HCT116 (cell line): ENCODE results near the gene FBLN7. TPM values are rescaled to one million over a fixed set of nuclear protein-coding genes. Genes with fewer than 3 reads are reported as not detected.

Source experiments
- ATAC-seq: fragments of 200-7000 bp; cut with Tn5 transposase; 2 replicates; pipeline ENCODE4 v1.9.1; 2020; ENCODE audit warnings: mild to moderate bottlenecking, moderate library complexity
- BruUV-seq: library from RNA; stranded (reverse); fragments of 400-500 nt; replicated peaks from 2 replicates; lab custom pipeline; 2021; lab: Mats Ljungman, UMichigan
- CTCF ChIA-PET: fragments of 300-600 bp; sonication (Branson Sonifier 250); formaldehyde crosslinking; loops from one replicate; lab custom pipeline; 2021; ENCODE audit warnings: antibody characterized with exemption; lab: Charles Lee
- POLR2A ChIA-PET: fragments of 300-600, 350-600 bp; sonication (Branson Sonifier 250); formaldehyde crosslinking; loops from one replicate; lab custom pipeline; 2021; ENCODE audit warnings: antibody characterized with exemption; lab: Charles Lee
- RAD21 ChIA-PET, 2 experiments: fragments of 300-600 bp; sonication (Branson Sonifier 250); formaldehyde crosslinking; loops; one replicate each; lab custom pipeline; 2023; ENCODE audit warnings: low total read pairs in 2 of 2; ENCODE audit not compliant: uncharacterized antibody in 2 of 2, unreplicated experiment in 2 of 2, low non-redundant PET in 1 of 2; lab: Charles Lee
- DNase-seq: peaks from one replicate; pipeline ENCODE4 v3.0.0-alpha.2; 2010; ENCODE audit warnings: low read depth, low spot score
- H2AFZ ChIP-seq: fragments of 200-600 bp; shearing (Covaris generic), sonication (generic); 2 replicates; pipeline ENCODE4 v1.6.1; 2017; ENCODE audit warnings: low read depth, mixed run types, mixed read lengths, antibody characterized with exemption, low read length; ENCODE audit not compliant: poor library complexity, severe bottlenecking
- H3K27ac ChIP-seq: 2 replicates; pipeline ENCODE4 v1.5.1; 2012; ENCODE audit warnings: low read depth, low read length
- H3K27me3 ChIP-seq: fragments of 200-600 bp; sonication (generic); 2 replicates; pipeline ENCODE4 v1.6.1; 2016; ENCODE audit warnings: mixed run types, low read length, mixed read lengths; ENCODE audit not compliant: insufficient read depth
- H3K36me3 ChIP-seq, 2 experiments: fragments of 200-500 bp in 1 of 2; fragments of 200-600 bp in 1 of 2; sonication (Bioruptor generic) in 1 of 2; sonication (generic) in 1 of 2; 2 replicates each; pipeline versions ENCODE4 v1.5.1 to v1.6.1; 2014 to 2016; ENCODE audit warnings: low read length in 2 of 2, inconsistent platforms in 1 of 2, mixed read lengths in 1 of 2, mixed run types in 1 of 2; ENCODE audit not compliant: insufficient read depth in 2 of 2, control insufficient read depth in 1 of 2
- H3K4me1 ChIP-seq, 2 experiments: fragments of 200-600 bp in 1 of 2; sonication (generic) in 1 of 2; 2 replicates each; pipeline versions ENCODE4 v1.5.1 to v1.6.1; 2012 to 2017; ENCODE audit warnings: low read length in 2 of 2, inconsistent platforms in 1 of 2, mild to moderate bottlenecking in 1 of 2, mixed read lengths in 1 of 2, mixed run types in 1 of 2, moderate library complexity in 1 of 2; ENCODE audit not compliant: insufficient read depth in 2 of 2, control insufficient read depth in 1 of 2
- H3K4me2 ChIP-seq: fragments of 200-600 bp; sonication (generic); 2 replicates; pipeline ENCODE4 v1.6.1; 2017; ENCODE audit warnings: mixed run types, low read length, mixed read lengths
- H3K4me3 ChIP-seq, 2 experiments: fragments of 200-600 bp in 1 of 2; sonication (generic) in 1 of 2; replicated peaks in 1 of 2; 2 replicates each; pipeline ENCODE4 v1.5.1; 2011 to 2016; ENCODE audit warnings: low read length in 2 of 2, control low read depth in 1 of 2, low read depth in 1 of 2, mild to moderate bottlenecking in 1 of 2, mixed read lengths in 1 of 2, mixed run types in 1 of 2
- H3K79me2 ChIP-seq: fragments of 200-600 bp; sonication (generic); 2 replicates; pipeline ENCODE4 v1.6.1; 2017; ENCODE audit warnings: mild to moderate bottlenecking, mixed run types, low read length, moderate library complexity, mixed read lengths; ENCODE audit not compliant: insufficient read depth
- H3K9ac ChIP-seq: fragments of 200-600 bp; sonication (generic); 2 replicates; pipeline ENCODE4 v1.6.1; 2016; ENCODE audit warnings: low read length, mixed read lengths
- H3K9me2 ChIP-seq: fragments of 200-600 bp; sonication (generic), shearing (Covaris generic); 2 replicates; pipeline ENCODE4 v1.6.1; 2017; ENCODE audit warnings: mixed run types, mild to moderate bottlenecking, moderate library complexity; ENCODE audit not compliant: insufficient read depth
- H3K9me3 ChIP-seq, 2 experiments: fragments of 200-500 bp in 1 of 2; fragments of 200-600 bp in 1 of 2; sonication (Bioruptor generic) in 1 of 2; sonication (generic) in 1 of 2; 2 replicates each; pipeline ENCODE4 v1.6.1; 2014 to 2017; ENCODE audit warnings: low read length in 2 of 2, mixed read lengths in 2 of 2, inconsistent platforms in 1 of 2, low read depth in 1 of 2, mild to moderate bottlenecking in 1 of 2, mixed run types in 1 of 2, moderate library complexity in 1 of 2; ENCODE audit not compliant: control insufficient read depth in 1 of 2, insufficient read depth in 1 of 2
- H4K20me1 ChIP-seq: fragments of 200-600 bp; sonication (generic), shearing (Covaris generic); 2 replicates; pipeline ENCODE4 v1.6.1; 2017; ENCODE audit warnings: mixed run types, mild to moderate bottlenecking, moderate library complexity; ENCODE audit not compliant: insufficient read depth
- ATF3 ChIP-seq: IDR thresholded peaks from 2 replicates; pipeline ENCODE4 v1.6.1; 2012
- CBX3 ChIP-seq: IDR thresholded peaks from 2 replicates; pipeline ENCODE4 v1.6.1; 2012; ENCODE audit warnings: low read depth
- CEBPB ChIP-seq: IDR thresholded peaks from 2 replicates; pipeline ENCODE4 v1.6.1; 2012; ENCODE audit warnings: low read depth
- EGR1 ChIP-seq: IDR thresholded peaks from 2 replicates; pipeline ENCODE4 v1.6.1; 2012; ENCODE audit warnings: low read depth
- ELF1 ChIP-seq: IDR thresholded peaks from 2 replicates; pipeline ENCODE4 v1.6.1; 2012; ENCODE audit warnings: low read depth, borderline replicate concordance
- EZH2 ChIP-seq: fragments of 200-600 bp; sonication (generic); IDR thresholded peaks from 2 replicates; pipeline ENCODE4 v1.6.1; 2017; ENCODE audit warnings: antibody characterized with exemption, mixed run types
- EZH2phosphoT487 ChIP-seq: fragments of 200-600 bp; IDR thresholded peaks from 2 replicates; pipeline ENCODE4 v1.6.1; 2018; ENCODE audit warnings: antibody characterized with exemption, borderline replicate concordance
- FOSL1 ChIP-seq: IDR thresholded peaks from 2 replicates; pipeline ENCODE4 v1.6.1; 2012; ENCODE audit warnings: low read depth
- POLR2A ChIP-seq: IDR thresholded peaks from 2 replicates; pipeline ENCODE4 v1.7.0; 2011; ENCODE audit warnings: borderline replicate concordance; ENCODE audit not compliant: insufficient read depth, insufficient read length; ENCODE audit errors: extremely low read depth
- RAD21 ChIP-seq: IDR thresholded peaks from 2 replicates; pipeline ENCODE4 v1.6.1; 2012; ENCODE audit warnings: low read depth, mild to moderate bottlenecking
- REST ChIP-seq: IDR thresholded peaks from 2 replicates; pipeline ENCODE4 v1.6.1; 2012; ENCODE audit warnings: low read depth
- SP1 ChIP-seq: IDR thresholded peaks from 2 replicates; pipeline ENCODE4 v1.6.1; 2012; ENCODE audit warnings: low read depth
- ZNF274 ChIP-seq: fragments of 200-500 bp; sonication (Bioruptor generic); IDR thresholded peaks from 2 replicates; pipeline ENCODE4 v1.6.1; 2014; ENCODE audit warnings: mild to moderate bottlenecking, low read depth, low read length, inconsistent platforms
- intact Hi-C: fragments of 100-400 bp; cut with micrococcal nuclease; formaldehyde crosslinking; loops from 2 replicates; pipeline ENCODE4 v1.10.0; 2022
- total RNA-seq: library from RNA; stranded (reverse); gene quantifications from one replicate; pipeline ENCODE4 v1.2.1, GENCODE V29; 2021; ENCODE audit not compliant: unreplicated experiment
- TF ChIP-seq, protein P1 (sequence below): IDR thresholded peaks from 2 replicates; pipeline ENCODE4 v1.6.1; 2012

FBLN7 gene
- total RNA-seq, 1 experiment from 2014 or later = 0.34 TPM

DNA sequence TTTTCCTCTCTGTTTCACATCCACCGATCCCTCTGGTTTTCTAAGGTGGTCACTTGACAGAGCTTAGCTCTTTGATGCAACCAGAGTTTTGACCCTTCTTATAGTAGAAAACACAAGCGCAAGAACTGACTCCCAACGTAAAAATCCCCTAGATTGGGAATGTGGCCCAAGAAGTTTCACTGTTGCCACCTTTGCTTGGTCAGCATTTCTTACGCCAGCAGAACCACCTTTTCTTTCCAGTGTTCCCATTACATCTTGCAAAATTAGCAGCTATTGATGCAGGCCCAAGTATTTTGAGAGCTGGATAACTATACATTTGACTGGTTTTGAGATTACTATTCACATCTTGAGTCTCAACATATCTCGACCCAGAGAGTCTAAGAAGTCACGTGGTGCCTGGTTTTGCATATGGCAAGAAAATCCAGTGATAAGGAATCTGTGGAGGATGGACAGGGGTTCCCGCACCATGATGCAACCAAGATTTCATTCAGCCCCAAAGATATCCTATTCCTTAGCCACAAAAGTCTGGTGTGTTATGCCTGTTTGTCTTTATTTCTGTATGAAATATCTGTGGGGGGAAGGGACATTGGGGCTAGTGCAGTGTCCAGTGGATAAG lies 37.9 kb downstream of the FBLN7 start:
- ChIA-PET POLR2A (no interaction called here), RAD21 (no interaction called here)
- H3K4me3 ChIP-seq = no peak overlapping the region

DNA sequence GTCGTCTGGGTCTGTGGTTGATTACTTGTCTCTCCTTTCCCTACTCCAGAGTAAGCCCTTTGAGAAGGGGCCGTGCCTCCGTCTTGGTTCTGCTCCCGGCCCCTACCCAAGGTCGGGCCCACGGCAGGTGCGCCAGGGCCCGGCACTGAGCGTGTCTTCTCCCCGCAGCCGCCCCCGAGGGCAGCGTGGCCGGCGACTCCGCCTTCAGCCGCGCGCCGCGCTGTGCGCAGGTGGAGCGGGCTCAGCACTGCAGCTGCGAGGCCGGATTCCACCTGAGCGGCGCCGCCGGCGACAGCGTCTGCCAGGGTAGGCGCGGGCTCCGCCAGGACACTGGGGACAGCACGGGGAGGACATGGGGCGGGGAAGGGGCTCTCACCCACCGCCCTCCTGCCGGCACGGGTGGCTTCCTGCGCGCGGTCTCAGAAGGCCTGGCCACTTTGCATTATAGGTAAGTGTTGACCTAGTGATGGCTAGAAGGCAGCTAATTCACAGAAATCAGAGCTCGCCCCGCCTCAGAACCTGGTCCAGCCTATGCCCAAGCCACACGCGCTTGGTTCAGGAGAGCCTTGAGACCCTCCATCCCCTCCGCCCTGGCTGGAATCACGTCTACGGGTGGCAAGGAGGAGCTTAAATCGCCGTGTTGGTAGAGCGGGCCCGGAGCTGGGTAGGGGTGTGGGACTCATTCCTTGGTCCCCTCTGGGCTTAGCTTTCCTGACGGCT lies 43.5 kb downstream of the FBLN7 start:
- H2AFZ ChIP-seq = no peak overlapping the region
- RAD21 ChIA-PET = no interaction called here
- POLR2A ChIA-PET = no interaction called here
- no peaks in the 10 kb centered on the region for H3K4me1 ChIP-seq
- H3K9ac ChIP-seq = no peak overlapping the region
- no peak overlapping the region for H3K27ac ChIP-seq
- ATAC-seq (no peak), DNase-seq (no peak)
- no peaks in the 10 kb centered on the region for H4K20me1 ChIP-seq
- H3K27me3 ChIP-seq = no peaks in the 10 kb centered on the region
- no peak overlapping the region for H3K4me2 ChIP-seq
- no peaks in the 10 kb centered on the region for H3K79me2 ChIP-seq
- H3K9me2 ChIP-seq = no peaks in the 10 kb centered on the region
- BruUV-seq = no TSS peak
- no peaks in the 10 kb centered on the region for H3K36me3 ChIP-seq
- H3K9me3 ChIP-seq = no peaks in the 10 kb centered on the region
- intact Hi-C loops = no loop called here
- no peak overlapping the region for H3K4me3 ChIP-seq
- CTCF ChIA-PET = no interaction called here
- TF ChIP-seq ATF3 (no peak), EGR1 (no peak), ZNF274 (no peak), ELF1 (no peak), CBX3 (no peak), FOSL1 (no peak), EZH2 (no peak), SP1 (no peak), RAD21 (no peak), POLR2A (no peak), EZH2phosphoT487 (no peak), REST (no peak), CEBPB (no peak)
- TF ChIP-seq, protein P1, sequence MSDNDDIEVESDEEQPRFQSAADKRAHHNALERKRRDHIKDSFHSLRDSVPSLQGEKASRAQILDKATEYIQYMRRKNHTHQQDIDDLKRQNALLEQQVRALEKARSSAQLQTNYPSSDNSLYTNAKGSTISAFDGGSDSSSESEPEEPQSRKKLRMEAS = no peak

More for the DNA sequence above, 37.9 kb downstream of the FBLN7 start:
- intact Hi-C loops = no loop called here
- no peaks in the 10 kb centered on the region for H3K27me3 ChIP-seq
- BruUV-seq = no TSS peak
- H3K27ac ChIP-seq = no peak overlapping the region
- no peak overlapping the region for H3K4me2 ChIP-seq
- no peaks in the 10 kb centered on the region for H3K9me3 ChIP-seq
- DNase-seq = no peak
- no peak for ATAC-seq
- no peaks in the 10 kb centered on the region for H4K20me1 ChIP-seq
- no peak overlapping the region for H3K9ac ChIP-seq
- CTCF ChIA-PET = no interaction called here
- no peaks in the 10 kb centered on the region for H3K4me1 ChIP-seq
- no peaks in the 10 kb centered on the region for H3K9me2 ChIP-seq
- no peaks in the 10 kb centered on the region for H3K79me2 ChIP-seq
- no peaks in the 10 kb centered on the region for H3K36me3 ChIP-seq
- no peak overlapping the region for H2AFZ ChIP-seq
- no peak for TF ChIP-seq CBX3
- no peak for TF ChIP-seq FOSL1
